ENCODE data around the gene CTSS. TPM values are rescaled to one million over a fixed set of nuclear protein-coding genes. Genes with fewer than 3 reads are reported as not detected.

Gene CTSS
- polyA plus RNA-seq (2012; ENCODE audit: insufficient read length, low read depth): 1.8 TPM

- no peak for TF ChIP-seq REST (IDR thresholded peaks at IDR 0.05; ENCODE audit: insufficient read depth in 1 of 2, low read depth in 2 of 2, low read length in 2 of 2)
- no peak for TF ChIP-seq FOXP2 (optimal IDR thresholded peaks at IDR 0.05; ENCODE audit: borderline replicate concordance, extremely low read depth, extremely low read length, insufficient read depth)
- TF ChIP-seq TAF1 (IDR thresholded peaks at IDR 0.05; ENCODE audit: borderline replicate concordance, insufficient read depth, low read length): no peak
- no peak for TF ChIP-seq SIN3A (IDR thresholded peaks at IDR 0.05; ENCODE audit: borderline replicate concordance, insufficient read depth, low read length)
- no peak for TF ChIP-seq POLR2AphosphoS5 (IDR thresholded peaks at IDR 0.05; ENCODE audit: low read depth, low read length)
These were observed at the start of gene CTSS for GRCh38 chr1:150765296-150765976. CTSS (minus strand) TSS chr1:150765778; CDS start chr1:150764763, 1,015 bp downstream.

GRCh38 chr1:150813028-150813707, 47.6 kb upstream of the CTSS start:
- TF ChIP-seq FOXP2 (optimal IDR thresholded peaks at IDR 0.05; ENCODE audit: borderline replicate concordance, extremely low read depth, extremely low read length, insufficient read depth) (peak; percentile 59), POLR2AphosphoS5 (IDR thresholded peaks at IDR 0.05; ENCODE audit: low read depth, low read length) (no peak)

- no peak for TF ChIP-seq POLR2AphosphoS5 (IDR thresholded peaks at IDR 0.05; ENCODE audit: low read depth, low read length)
- no peak for TF ChIP-seq FOXP2 (optimal IDR thresholded peaks at IDR 0.05; ENCODE audit: borderline replicate concordance, extremely low read depth, extremely low read length, insufficient read depth)
- TF ChIP-seq REST (IDR thresholded peaks at IDR 0.05; ENCODE audit: insufficient read depth in 1 of 2, low read depth in 2 of 2, low read length in 2 of 2): no peak
- no peak for TF ChIP-seq TAF1 (IDR thresholded peaks at IDR 0.05; ENCODE audit: borderline replicate concordance, insufficient read depth, low read length)
- TF ChIP-seq SIN3A (IDR thresholded peaks at IDR 0.05; ENCODE audit: borderline replicate concordance, insufficient read depth, low read length): no peak
These were observed 45.5 kb upstream of the CTSS start for GRCh38 chr1:150810958-150811659.

GRCh38 chr1:150809651-150810050, 44.1 kb upstream of the CTSS start:
- no peak for TF ChIP-seq REST (IDR thresholded peaks at IDR 0.05; ENCODE audit: insufficient read depth in 1 of 2, low read depth in 2 of 2, low read length in 2 of 2)
- TF ChIP-seq SIN3A (IDR thresholded peaks at IDR 0.05; ENCODE audit: borderline replicate concordance, insufficient read depth, low read length): no peak
- no peak for TF ChIP-seq TAF1 (IDR thresholded peaks at IDR 0.05; ENCODE audit: borderline replicate concordance, insufficient read depth, low read length)
- TF ChIP-seq POLR2AphosphoS5 (IDR thresholded peaks at IDR 0.05; ENCODE audit: low read depth, low read length): no peak
- no peak for TF ChIP-seq FOXP2 (optimal IDR thresholded peaks at IDR 0.05; ENCODE audit: borderline replicate concordance, extremely low read depth, extremely low read length, insufficient read depth)

- TF ChIP-seq REST (IDR thresholded peaks at IDR 0.05; ENCODE audit: insufficient read depth in 1 of 2, low read depth in 2 of 2, low read length in 2 of 2) (no peak), FOXP2 (optimal IDR thresholded peaks at IDR 0.05; ENCODE audit: borderline replicate concordance, extremely low read depth, extremely low read length, insufficient read depth) (no peak), TAF1 (IDR thresholded peaks at IDR 0.05; ENCODE audit: borderline replicate concordance, insufficient read depth, low read length) (no peak), SIN3A (IDR thresholded peaks at IDR 0.05; ENCODE audit: borderline replicate concordance, insufficient read depth, low read length) (no peak), POLR2AphosphoS5 (IDR thresholded peaks at IDR 0.05; ENCODE audit: low read depth, low read length) (no peak)
These were observed 43.3 kb upstream of the CTSS start for GRCh38 chr1:150808846-150809245.

Measured in PFSK-1 (cell line).